Mesenchymal stem cell (in vitro differentiated cells and primary cell): ENCODE data around the gene STRBP.
"Not testable (repeated sequence)": the region's sequence is repeated elsewhere in the genome, so short reads cannot be mapped to it uniquely, and the experiment has no call there.

Experiments used
- DNase-seq: peaks from one replicate; pipeline ENCODE4 v3.0.0-alpha.2; 2013
- H2AFZ ChIP-seq: one replicate; pipeline ENCODE4 v1.6.1; 2013; ENCODE audit warnings: low read depth, mild to moderate bottlenecking, control low read depth, inconsistent platforms, low read length, moderate library complexity
- H2AK5ac ChIP-seq: 2 replicates; pipeline ENCODE4 v1.6.1; 2013; ENCODE audit warnings: low read length, moderate library complexity, mild to moderate bottlenecking, inconsistent platforms; ENCODE audit not compliant: severe bottlenecking
- H2BK120ac ChIP-seq: one replicate; pipeline ENCODE4 v1.6.1; 2013; ENCODE audit warnings: low read depth, mild to moderate bottlenecking, inconsistent platforms, low read length, moderate library complexity
- H2BK12ac ChIP-seq, 2 experiments: one replicate each; pipeline ENCODE4 v1.6.1; 2013; ENCODE audit warnings: inconsistent platforms in 2 of 2, low read length in 2 of 2, mild to moderate bottlenecking in 2 of 2, moderate library complexity in 2 of 2, control low read depth in 1 of 2
- H2BK15ac ChIP-seq: one replicate; pipeline ENCODE4 v1.6.1; 2013; ENCODE audit warnings: mild to moderate bottlenecking, low read depth, inconsistent platforms; ENCODE audit not compliant: poor library complexity, severe bottlenecking
- H2BK5ac ChIP-seq: 2 replicates; pipeline ENCODE4 v1.6.1; 2013; ENCODE audit warnings: low read depth, mild to moderate bottlenecking, low read length, control low read depth, inconsistent platforms; ENCODE audit not compliant: poor library complexity, severe bottlenecking
- H3K14ac ChIP-seq, 2 experiments: one replicate each; pipeline ENCODE4 v1.6.1; 2013; ENCODE audit warnings: inconsistent platforms in 2 of 2, low read length in 2 of 2, control low read depth in 1 of 2, mild to moderate bottlenecking in 1 of 2, moderate library complexity in 1 of 2
- H3K18ac ChIP-seq, 2 experiments: one replicate each; pipeline ENCODE4 v1.6.1; 2013; ENCODE audit warnings: inconsistent platforms in 2 of 2, low read length in 2 of 2, control low read depth in 1 of 2, low read depth in 1 of 2, mild to moderate bottlenecking in 1 of 2
- H3K23ac ChIP-seq, 2 experiments: one replicate each; pipeline ENCODE4 v1.6.1; 2013; ENCODE audit warnings: inconsistent platforms in 2 of 2, low read length in 2 of 2, mild to moderate bottlenecking in 2 of 2, moderate library complexity in 2 of 2, control low read depth in 1 of 2
- H3K27ac ChIP-seq: 2 replicates; pipeline ENCODE4 v1.5.1; 2013; ENCODE audit warnings: mild to moderate bottlenecking, moderate library complexity, low read length, control low read depth, inconsistent platforms; ENCODE audit not compliant: poor library complexity, severe bottlenecking
- H3K27me3 ChIP-seq, 2 experiments: 2 replicates each; pipeline versions ENCODE4 v1.6.1 to v1.7.0; 2013; ENCODE audit warnings: low read length in 2 of 2, mild to moderate bottlenecking in 2 of 2, moderate library complexity in 2 of 2, control low read depth in 1 of 2, inconsistent platforms in 1 of 2; ENCODE audit not compliant: control insufficient read depth in 1 of 2, insufficient read depth in 1 of 2
- H3K36me3 ChIP-seq, 2 experiments: 2 replicates each; pipeline versions ENCODE4 v1.6.1 to v1.7.0; 2013; ENCODE audit warnings: low read length in 2 of 2, control low read depth in 1 of 2, inconsistent platforms in 1 of 2, low read depth in 1 of 2, mild to moderate bottlenecking in 1 of 2; ENCODE audit not compliant: insufficient read depth in 2 of 2, control insufficient read depth in 1 of 2
- H3K4ac ChIP-seq, 2 experiments: one replicate each; pipeline ENCODE4 v1.6.1; 2013; ENCODE audit warnings: inconsistent platforms in 2 of 2, low read length in 2 of 2, mild to moderate bottlenecking in 2 of 2, moderate library complexity in 2 of 2, control low read depth in 1 of 2, low read depth in 1 of 2
- H3K4me1 ChIP-seq: 2 replicates; pipeline ENCODE4 v1.6.1; 2013; ENCODE audit warnings: low read depth, low read length, control low read depth; ENCODE audit not compliant: control insufficient read depth, insufficient read depth
- H3K4me2 ChIP-seq: 2 replicates; pipeline ENCODE4 v1.6.1; 2013; ENCODE audit warnings: low read length, mild to moderate bottlenecking, inconsistent platforms; ENCODE audit not compliant: poor library complexity, severe bottlenecking
- H3K4me3 ChIP-seq, 2 experiments: 2 replicates each; pipeline versions ENCODE4 v1.5.1 to v1.7.0; 2013; ENCODE audit warnings: low read length in 2 of 2, mild to moderate bottlenecking in 2 of 2, control low read depth in 1 of 2, low read depth in 1 of 2; ENCODE audit not compliant: insufficient read depth in 1 of 2
- H3K79me1 ChIP-seq: replicated peaks from 2 replicates; pipeline ENCODE4 v1.6.1; 2013; ENCODE audit warnings: mild to moderate bottlenecking, control low read depth, low read length, inconsistent platforms; ENCODE audit not compliant: poor library complexity, severe bottlenecking
- H3K9ac ChIP-seq: 2 replicates; pipeline ENCODE4 v1.7.0; 2013; ENCODE audit warnings: mild to moderate bottlenecking, low read length, moderate library complexity
- H3K9me3 ChIP-seq: 2 replicates; pipeline ENCODE4 v1.7.0; 2013; ENCODE audit warnings: mild to moderate bottlenecking, low read length; ENCODE audit not compliant: control insufficient read depth
- H4K8ac ChIP-seq: one replicate; pipeline ENCODE4 v1.6.1; 2013; ENCODE audit warnings: inconsistent platforms, mild to moderate bottlenecking, low read length, moderate library complexity
- H4K91ac ChIP-seq: one replicate; pipeline ENCODE4 v1.6.1; 2013; ENCODE audit warnings: mild to moderate bottlenecking, low read length, inconsistent platforms
- WGBS: methylation state at CpG from one replicate; pipeline ENCODE4 v1.1.7; 2013; ENCODE audit warnings: mixed read lengths; 5-methylcytosine and 5-hydroxymethylcytosine counted together

STRBP gene

GRCh38 chr9:123251741-123252140, 16.6 kb downstream of the STRBP start:
- no peak overlapping the region for H3K9ac ChIP-seq
- H3K9me3 ChIP-seq = peaks cover 7% of the 10 kb centered on the region
- peaks cover 9% of the 10 kb centered on the region for H3K79me1 ChIP-seq
- H3K36me3 ChIP-seq = no peaks in the 10 kb centered on the region
- H2AK5ac ChIP-seq = no peak overlapping the region
- no peak overlapping the region for H3K14ac ChIP-seq
- no peak for DNase-seq
- H3K4ac ChIP-seq = no peak overlapping the region
- no peaks in the 10 kb centered on the region for H3K27me3 ChIP-seq
- H2BK120ac ChIP-seq = no peak overlapping the region
- H4K91ac ChIP-seq = no peak overlapping the region
- H3K23ac ChIP-seq = no peak overlapping the region
- H2BK15ac ChIP-seq = no peak overlapping the region
- no peaks in the 10 kb centered on the region for H3K4me1 ChIP-seq
- no peak overlapping the region for H3K18ac ChIP-seq
- no peak overlapping the region for H2BK12ac ChIP-seq
- WGBS = 81% methylated on average over 1 of the region's 1 CpG
- no peak overlapping the region for H3K4me3 ChIP-seq
- H2BK5ac ChIP-seq = no peak overlapping the region
- no peak overlapping the region for H3K4me2 ChIP-seq
- no peak overlapping the region for H3K27ac ChIP-seq
- no peak overlapping the region for H2AFZ ChIP-seq
- no peak overlapping the region for H4K8ac ChIP-seq

GRCh38 chr9:123251324-123251723, 17.1 kb downstream of the STRBP start:
- H3K4me3 ChIP-seq = no peak overlapping the region
- no peak overlapping the region for H2BK5ac ChIP-seq
- no peak overlapping the region for H2BK120ac ChIP-seq
- H3K79me1 ChIP-seq = peaks cover 7% of the 10 kb centered on the region
- no peak overlapping the region for H3K27ac ChIP-seq
- H2BK12ac ChIP-seq = no peak overlapping the region
- no peak overlapping the region for H2AK5ac ChIP-seq
- H3K4ac ChIP-seq = no peak overlapping the region
- no peak overlapping the region for H2BK15ac ChIP-seq
- no peak overlapping the region for H3K4me2 ChIP-seq
- H3K14ac ChIP-seq = no peak overlapping the region
- H2AFZ ChIP-seq = no peak overlapping the region
- no peaks in the 10 kb centered on the region for H3K4me1 ChIP-seq
- no peak overlapping the region for H3K18ac ChIP-seq
- no peaks in the 10 kb centered on the region for H3K27me3 ChIP-seq
- H4K91ac ChIP-seq = no peak overlapping the region
- H3K36me3 ChIP-seq = no peaks in the 10 kb centered on the region
- no peak overlapping the region for H3K9ac ChIP-seq
- DNase-seq = no peak
- WGBS = 100% methylated on average over 1 of the region's 1 CpG
- H4K8ac ChIP-seq = no peak overlapping the region
- H3K23ac ChIP-seq = no peak overlapping the region
- H3K9me3 ChIP-seq = peaks cover 7% of the 10 kb centered on the region

- no peak overlapping the region for H2BK12ac ChIP-seq
- no peak overlapping the region for H3K9ac ChIP-seq
- H4K91ac ChIP-seq = no peak overlapping the region
- H2BK120ac ChIP-seq = no peak overlapping the region
- H3K23ac ChIP-seq = no peak overlapping the region
- no peak overlapping the region for H3K4me2 ChIP-seq
- H3K27ac ChIP-seq = no peak overlapping the region
- H3K79me1 ChIP-seq = peaks cover 7% of the 10 kb centered on the region
- H2BK5ac ChIP-seq = no peak overlapping the region
- no peak overlapping the region for H2AK5ac ChIP-seq
- WGBS = 92% methylated on average over 1 of the region's 1 CpG
- H3K27me3 ChIP-seq = no peaks in the 10 kb centered on the region
- H3K18ac ChIP-seq = no peak overlapping the region
- DNase-seq = no peak
- no peak overlapping the region for H2BK15ac ChIP-seq
- H2AFZ ChIP-seq = no peak overlapping the region
- no peaks in the 10 kb centered on the region for H3K4me1 ChIP-seq
- peaks cover 7% of the 10 kb centered on the region for H3K9me3 ChIP-seq
- H3K4me3 ChIP-seq = no peak overlapping the region
- no peak overlapping the region for H3K4ac ChIP-seq
- no peaks in the 10 kb centered on the region for H3K36me3 ChIP-seq
- no peak overlapping the region for H4K8ac ChIP-seq
- no peak overlapping the region for H3K14ac ChIP-seq
Observed at GRCh38 chr9:123250504-123250903, 17.9 kb downstream of the STRBP start.

- not testable (repeated sequence) for H3K79me1 ChIP-seq, H3K18ac ChIP-seq, H3K36me3 ChIP-seq, H3K4ac ChIP-seq, H3K4me2 ChIP-seq, H2AFZ ChIP-seq, H3K4me3 ChIP-seq, H3K27me3 ChIP-seq, H2BK5ac ChIP-seq, H2AK5ac ChIP-seq, H3K23ac ChIP-seq, H3K4me1 ChIP-seq, H3K14ac ChIP-seq, H4K8ac ChIP-seq, DNase-seq, H4K91ac ChIP-seq, H3K9ac ChIP-seq, H2BK15ac ChIP-seq, H2BK12ac ChIP-seq, H3K9me3 ChIP-seq, H2BK120ac ChIP-seq, H3K27ac ChIP-seq
- 91% methylated on average over 3 of the region's 4 CpGs for whole genome bisulfite sequencing
Observed at GRCh38 chr9:123249162-123249561, 19.2 kb downstream of the STRBP start.
